Activated naive CD4-positive, alpha-beta T cell treated with anti-CD3 and anti-CD28 coated beads for 36 hours (primary cell): ENCODE data around the gene C14orf119. TPM values are rescaled to one million over a fixed set of nuclear protein-coding genes. Genes with fewer than 3 reads are reported as not detected.

Experiments
- CTCF ChIA-PET: fragments of 350-600 bp; sonication (Branson Sonifier 250); formaldehyde crosslinking; loops from one replicate; lab custom pipeline; 2021; ENCODE audit warnings: antibody characterized with exemption; lab: Charles Lee
- DNase-seq: peaks from one replicate; pipeline ENCODE4 v3.0.0-alpha.2; 2020
- H3K27ac Mint-ChIP-seq: one replicate; pipeline ENCODE4 v1.8.0; 2021; ENCODE audit warnings: mild to moderate bottlenecking, mixed read lengths
- H3K27me3 Mint-ChIP-seq: one replicate; pipeline ENCODE4 v1.8.0; 2021; ENCODE audit warnings: low read depth, mixed read lengths
- H3K36me3 Mint-ChIP-seq: one replicate; pipeline ENCODE4 v1.8.0; 2021; ENCODE audit warnings: low read depth, mixed read lengths
- H3K4me1 Mint-ChIP-seq: one replicate; pipeline ENCODE4 v1.8.0; 2021; ENCODE audit warnings: low read depth, mixed read lengths
- H3K4me3 Mint-ChIP-seq: one replicate; pipeline ENCODE4 v1.8.0; 2021; ENCODE audit warnings: mild to moderate bottlenecking, moderate library complexity, mixed read lengths
- H3K9me3 Mint-ChIP-seq: one replicate; pipeline ENCODE4 v1.8.0; 2021; ENCODE audit warnings: mixed read lengths
- intact Hi-C: fragments of 100-400 bp; cut with micrococcal nuclease; formaldehyde crosslinking; loops from one replicate; pipeline ENCODE4 v1.15.1; 2023
- total RNA-seq, 2 experiments: library from RNA; stranded (reverse); gene quantifications; one replicate each; pipeline ENCODE4 v1.2.3, GENCODE V29; 2021

The C14orf119 gene
- total RNA-seq, 2 experiments from 2014 or later, result 39.8 to 44.2 TPM

- H3K27me3 Mint-ChIP-seq, result no peaks in the 10 kb centered on the region
- CTCF ChIA-PET, result interaction anchor here (0.6 to 0.7 kb wide), 2 partner anchors 36 to 37 kb away, joined by 3 to 4 read pairs; no protein-coding TSS in a partner anchor
These were observed 53.4 kb downstream of the C14orf119 start for GRCh38 chr14:23148591-23149249.

GRCh38 chr14:23149745-23150144 is 54.4 kb downstream of the C14orf119 start:
- H3K4me1 Mint-ChIP-seq, result peaks cover 19% of the 10 kb centered on the region
- CTCF ChIA-PET, result interaction anchor here (0.7 to 1.1 kb wide), 3 partner anchors 29 to 35 kb away, joined by 3 to 9 read pairs (median 3); partner anchors contain the start of gene SLC7A8
- H3K27me3 Mint-ChIP-seq, result no peaks in the 10 kb centered on the region
- no peak for DNase-seq
- H3K9me3 Mint-ChIP-seq, result no peaks in the 10 kb centered on the region
- intact Hi-C loops, result no loop called here
- H3K36me3 Mint-ChIP-seq, result no peaks in the 10 kb centered on the region
- no peak overlapping the region for H3K27ac Mint-ChIP-seq
- no peak overlapping the region for H3K4me3 Mint-ChIP-seq

More at GRCh38 chr14:23148591-23149249, 53.4 kb downstream of the C14orf119 start:
- intact Hi-C loops, result no loop called here
- Mint-ChIP-seq H3K36me3 (no peaks in the 10 kb centered on the region), H3K4me3 (no peak overlapping the region), H3K9me3 (no peaks in the 10 kb centered on the region), H3K27ac (no peak overlapping the region), H3K4me1 (peaks cover 8% of the 10 kb centered on the region)
- no peak for DNase-seq

Other genes starting within 250 kb of the C14orf119 start
- gene LRP10, start 223.8 kb upstream of the C14orf119 start, total RNA-seq, result 10 to 100 TPM; 71.9 to 75.2 TPM
- gene REM2, start 212.3 kb upstream of the C14orf119 start, total RNA-seq, result under 1 TPM; 0.69 to 0.74 TPM
- gene RBM23, start 176.4 kb upstream of the C14orf119 start, total RNA-seq, result 10 to 100 TPM; 53.5 to 61.2 TPM
- 10 to 100 TPM; 81.0 to 92.8 TPM for gene PRMT5, start 166.1 kb upstream of the C14orf119 start, total RNA-seq
- 10 to 100 TPM; 97.1 to 97.3 TPM for gene HAUS4, start 138.4 kb upstream of the C14orf119 start, total RNA-seq
- gene AJUBA, start 113.0 kb upstream of the C14orf119 start, total RNA-seq, result 1 to 10 TPM; 2.1 to 2.8 TPM
- gene C14orf93, start 85.4 kb upstream of the C14orf119 start, total RNA-seq, result 1 to 10 TPM; 8.3 to 9.3 TPM
- gene PSMB5, start 60.6 kb upstream of the C14orf119 start, total RNA-seq, result 100 to 1,000 TPM; 120 to 125 TPM
- gene PSMB11, start 53.3 kb upstream of the C14orf119 start, total RNA-seq, result not detected
- gene CDH24, start 38.0 kb upstream of the C14orf119 start, total RNA-seq, result 1 to 10 TPM; 1.3 to 1.4 TPM
- gene ACIN1, start 369 bp upstream of the C14orf119 start, total RNA-seq, result 100 to 1,000 TPM; 152 to 156 TPM
- not detected for gene CIROP, start 9.5 kb downstream of the C14orf119 start, total RNA-seq
- gene CEBPE, start 23.8 kb downstream of the C14orf119 start, total RNA-seq, result under 1 TPM; 0.37 to 0.43 TPM
- 1 to 10 TPM in 1 of 2 experiments, under 1 TPM in 1; 0.79 to 1.1 TPM for gene SLC7A8, start 88.2 kb downstream of the C14orf119 start, total RNA-seq
- not detected for gene RNF212B, start 142.4 kb downstream of the C14orf119 start, total RNA-seq
- 1 to 10 TPM; 6.3 to 7.8 TPM for gene HOMEZ, start 190.6 kb downstream of the C14orf119 start, total RNA-seq
- gene PPP1R3E, start 207.4 kb downstream of the C14orf119 start, total RNA-seq, result 10 to 100 TPM; 14.7 to 15.8 TPM
- gene BCL2L2, start 211.3 kb downstream of the C14orf119 start, total RNA-seq, result 1 to 10 TPM in 1 of 2 experiments, under 1 TPM in 1; 0.60 to 1.5 TPM
- 100 to 1,000 TPM; 194 to 204 TPM for gene PABPN1, start 226.0 kb downstream of the C14orf119 start, total RNA-seq